Placental pericyte (primary cell): Measurements from ENCODE around the gene TBX3. TPM values are rescaled to one million over a fixed set of nuclear protein-coding genes. Genes with fewer than 3 reads are reported as not detected.

Experiments used
- small RNA-seq: library from RNA; depleted of rRNA; stranded (forward); fragments of <200 nt; gene quantifications from one replicate; pipeline ENCODE3, GENCODE V24; 2012; ENCODE audit warnings: low replicate concordance
- total RNA-seq: library from RNA; depleted of rRNA; stranded (reverse); fragments of >200 nt; gene quantifications from 2 replicates; pipeline ENCODE4 v1.2.3, GENCODE V29; 2012

TBX3 gene
- 24.7 and 182 TPM in 2 replicates for total RNA-seq

DNA sequence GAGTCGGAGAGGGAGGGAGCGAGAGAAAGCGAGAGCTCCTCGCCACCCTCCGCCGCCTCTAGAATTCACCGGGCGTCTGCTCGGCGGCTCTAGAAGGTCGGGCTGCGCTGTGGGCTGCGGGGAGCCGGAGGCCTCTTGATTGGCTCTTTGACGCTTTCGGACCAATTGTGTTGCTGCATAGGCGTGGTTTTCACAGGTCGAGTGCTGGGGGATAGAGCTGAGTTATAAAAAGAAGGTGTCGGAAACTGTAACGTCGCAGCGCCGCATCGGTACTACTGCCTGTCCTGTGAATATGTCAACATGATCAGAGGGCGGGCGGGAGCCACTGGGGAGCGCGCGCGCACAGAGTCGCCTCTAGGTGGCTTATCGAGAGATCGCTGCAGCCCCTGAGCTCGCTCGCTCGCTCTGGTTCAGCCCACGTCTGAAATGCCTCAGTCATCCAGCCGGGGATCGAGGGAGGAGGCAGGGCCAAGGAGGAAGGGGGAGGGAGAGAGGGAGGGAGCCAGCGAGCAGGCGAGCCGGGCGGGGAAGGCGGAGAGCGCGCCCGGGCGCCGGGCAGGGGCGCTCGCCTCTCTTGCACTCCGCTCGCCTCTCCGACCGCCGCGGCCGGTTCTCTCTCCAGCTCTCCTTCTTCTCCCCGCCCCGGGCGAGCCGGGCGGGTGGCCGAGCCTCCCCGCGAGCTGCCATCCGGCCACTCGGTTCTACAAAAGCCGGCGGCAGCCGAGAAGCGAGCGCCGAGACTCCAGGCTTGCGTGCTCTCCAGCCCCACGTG, at the start of gene TBX3:
Gene TBX3, minus strand, starts transcription at position 78 of the 772 bp plus-strand sequence. CDS start 975 bp downstream, outside the sequence.

Small RNA genes lying within 50 kb of the gene (small RNA-seq; reads per million reads assigned to genes)
- not detected for gene RF00019
